ENCODE measurements around the gene SEPTIN11. TPM values are rescaled to one million over a fixed set of nuclear protein-coding genes. Genes with fewer than 3 reads are reported as not detected.

The SEPTIN11 gene
- total and polyA plus RNA-seq, 3 donors from 2014 or later: 15.5 to 22.8 (median 21.2) TPM

DNA sequence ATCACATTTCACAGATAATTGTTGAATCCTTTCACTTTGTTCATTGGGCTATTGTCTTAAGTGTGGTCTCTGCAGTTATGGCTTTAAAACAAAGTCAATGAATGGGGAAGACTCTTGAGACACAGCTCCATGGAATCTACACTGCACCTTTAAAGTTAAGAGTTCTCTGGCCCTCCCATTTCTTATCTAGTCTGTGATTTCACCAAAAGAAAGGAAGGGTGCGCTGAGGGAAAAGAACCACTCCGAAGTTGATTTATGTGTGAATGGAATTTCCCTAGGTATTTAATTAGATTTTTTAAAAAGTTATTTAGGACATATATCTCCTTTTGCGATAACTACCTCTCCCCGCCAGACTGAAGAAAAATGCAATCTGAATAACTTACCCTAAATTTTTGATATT lies 2.5 kb downstream of the SEPTIN11 start:
- H3K4me1 ChIP-seq: peaks cover 4% of the 10 kb centered on the region
- no peak overlapping the region for H3K27ac ChIP-seq

DNA sequence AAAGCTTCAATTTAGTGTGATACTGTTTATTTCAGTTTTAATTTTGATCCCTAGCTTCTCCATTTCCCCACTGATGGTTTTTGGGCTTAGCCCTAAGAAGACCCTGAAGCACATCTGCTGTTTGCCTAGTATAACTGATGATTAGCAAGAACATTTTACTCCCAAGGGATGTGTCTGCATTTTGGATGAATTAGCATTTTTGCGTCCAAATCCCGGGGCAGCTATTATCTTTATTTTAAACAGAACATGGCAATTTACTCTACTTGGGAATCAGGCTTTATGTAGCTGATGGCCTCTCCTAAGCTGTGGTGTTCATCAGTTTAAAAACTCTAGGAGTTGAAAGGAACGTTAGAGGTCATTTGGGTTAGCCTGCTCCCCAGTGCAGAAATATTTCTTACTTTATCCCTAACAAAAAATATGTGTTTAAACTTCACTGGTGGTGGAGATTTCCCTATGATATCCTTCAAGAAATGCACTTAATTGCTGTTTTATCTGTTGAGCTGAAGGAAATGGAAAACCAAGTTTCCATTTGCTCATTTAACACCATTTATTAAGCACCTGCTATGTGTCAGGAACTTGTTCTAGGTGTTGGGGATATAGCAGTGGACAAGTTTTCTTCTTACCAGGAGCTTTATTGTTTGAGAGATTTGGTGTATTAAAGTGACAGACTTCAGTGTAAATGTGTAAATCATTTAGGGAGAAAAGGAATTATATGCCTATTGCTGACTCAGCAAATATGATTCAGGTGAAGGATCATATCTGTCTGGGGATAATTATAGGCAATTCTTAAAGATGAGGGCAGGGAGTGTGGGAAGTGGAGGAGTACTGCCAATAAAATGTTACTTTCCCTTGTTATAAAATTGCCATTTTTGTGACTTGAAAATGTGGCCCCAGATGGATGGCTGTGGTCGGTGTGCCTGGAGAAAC lies 3.4 kb downstream of the SEPTIN11 start:
- Histone ChIP-seq H3K4me1 (peaks cover 4% of the 10 kb centered on the region), H3K36me3 (ENCODE audit: low read depth, missing control alignments) (no peaks in the 10 kb centered on the region), H3K9me3 (no peaks in the 10 kb centered on the region), H3K27ac (no peak overlapping the region), H3K4me3 (no peak overlapping the region), H3K27me3 (no peaks in the 10 kb centered on the region)
- intact Hi-C loops (cut with DNase I; ENCODE audit: low total_unique reads): no loop called here
- 41 to 49% methylated on average over 4 of the region's 4 CpGs for WGBS, 2 donors
- TF ChIP-seq, protein P1, sequence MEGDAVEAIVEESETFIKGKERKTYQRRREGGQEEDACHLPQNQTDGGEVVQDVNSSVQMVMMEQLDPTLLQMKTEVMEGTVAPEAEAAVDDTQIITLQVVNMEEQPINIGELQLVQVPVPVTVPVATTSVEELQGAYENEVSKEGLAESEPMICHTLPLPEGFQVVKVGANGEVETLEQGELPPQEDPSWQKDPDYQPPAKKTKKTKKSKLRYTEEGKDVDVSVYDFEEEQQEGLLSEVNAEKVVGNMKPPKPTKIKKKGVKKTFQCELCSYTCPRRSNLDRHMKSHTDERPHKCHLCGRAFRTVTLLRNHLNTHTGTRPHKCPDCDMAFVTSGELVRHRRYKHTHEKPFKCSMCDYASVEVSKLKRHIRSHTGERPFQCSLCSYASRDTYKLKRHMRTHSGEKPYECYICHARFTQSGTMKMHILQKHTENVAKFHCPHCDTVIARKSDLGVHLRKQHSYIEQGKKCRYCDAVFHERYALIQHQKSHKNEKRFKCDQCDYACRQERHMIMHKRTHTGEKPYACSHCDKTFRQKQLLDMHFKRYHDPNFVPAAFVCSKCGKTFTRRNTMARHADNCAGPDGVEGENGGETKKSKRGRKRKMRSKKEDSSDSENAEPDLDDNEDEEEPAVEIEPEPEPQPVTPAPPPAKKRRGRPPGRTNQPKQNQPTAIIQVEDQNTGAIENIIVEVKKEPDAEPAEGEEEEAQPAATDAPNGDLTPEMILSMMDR (IDR thresholded peaks at IDR 0.05): no peak
- TF ChIP-seq POLR2A (IDR thresholded peaks at IDR 0.05): no peak
- no peak for DNase-seq

More for the DNA sequence above, 2.5 kb downstream of the SEPTIN11 start:
- Histone ChIP-seq H3K36me3 (ENCODE audit: low read depth, missing control alignments) (no peaks in the 10 kb centered on the region), H3K27me3 (no peaks in the 10 kb centered on the region), H3K4me3 (no peak overlapping the region), H3K9me3 (no peaks in the 10 kb centered on the region)
- TF ChIP-seq, protein P1 (IDR thresholded peaks at IDR 0.05): no peak
- no peak for TF ChIP-seq POLR2A (IDR thresholded peaks at IDR 0.05)
- WGBS, 2 donors: 70 to 77% methylated on average over 4 of the region's 4 CpGs
- DNase-seq: no peak
- intact Hi-C loops (cut with DNase I; ENCODE audit: low total_unique reads): no loop called here

DNA sequence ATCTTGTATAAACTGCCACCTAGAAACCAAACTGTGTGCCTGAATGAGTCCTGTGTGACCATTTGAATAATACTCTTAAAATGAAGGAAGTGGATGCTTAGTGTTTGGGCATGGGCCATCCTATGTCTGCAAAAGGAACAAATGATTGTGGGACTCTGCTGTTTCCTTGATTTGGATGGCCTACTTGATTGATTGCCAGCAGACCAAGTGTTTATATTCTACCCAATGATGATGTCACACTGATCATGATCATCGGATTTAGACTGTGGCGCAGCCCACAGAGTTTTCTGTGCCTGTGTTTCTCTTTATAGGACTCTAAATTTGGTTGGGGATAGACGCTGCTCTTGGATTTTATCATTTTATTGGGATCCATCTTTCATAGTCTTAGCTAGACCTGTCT lies 4.4 kb downstream of the SEPTIN11 start:
- Histone ChIP-seq H3K27ac (no peak overlapping the region), H3K4me1 (no peaks in the 10 kb centered on the region), H3K36me3 (ENCODE audit: low read depth, missing control alignments) (no peaks in the 10 kb centered on the region), H3K4me3 (no peak overlapping the region), H3K9me3 (no peaks in the 10 kb centered on the region), H3K27me3 (no peaks in the 10 kb centered on the region)
- intact Hi-C loops (cut with DNase I; ENCODE audit: low total_unique reads): no loop called here
- TF ChIP-seq, protein P1 (IDR thresholded peaks at IDR 0.05): no peak
- no peak for TF ChIP-seq POLR2A (IDR thresholded peaks at IDR 0.05)
- DNase-seq: no peak
- WGBS, 2 donors: 90 to 93% methylated on average over 3 of the region's 3 CpGs

DNA sequence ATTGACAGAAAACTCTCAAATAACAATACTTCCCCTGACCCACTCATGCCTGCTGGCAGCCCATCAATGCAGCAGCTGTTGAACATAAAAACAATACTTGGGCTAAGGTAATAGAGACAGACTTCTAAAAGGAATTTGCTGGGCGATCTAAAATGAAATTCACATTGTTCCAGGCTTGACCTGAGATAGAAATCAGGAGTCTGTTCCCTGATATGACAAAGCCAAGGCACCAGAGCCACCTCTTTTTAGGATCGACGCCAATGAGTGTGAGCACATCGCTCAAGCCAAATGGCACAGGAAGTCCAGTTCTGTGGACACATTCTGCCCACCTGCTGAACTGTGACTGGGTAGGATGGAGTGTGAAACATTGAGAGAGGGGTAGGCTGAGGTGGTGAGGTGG lies 4.9 kb downstream of the SEPTIN11 start:
- no peak for TF ChIP-seq POLR2A (IDR thresholded peaks at IDR 0.05)
- TF ChIP-seq, protein P1 (IDR thresholded peaks at IDR 0.05): no peak
- intact Hi-C loops (cut with DNase I; ENCODE audit: low total_unique reads): no loop called here
- H3K4me3 ChIP-seq: no peak overlapping the region

More for the DNA sequence above, 4.9 kb downstream of the SEPTIN11 start:
- no peaks in the 10 kb centered on the region for H3K9me3 ChIP-seq
- no peak for DNase-seq
- H3K27me3 ChIP-seq: no peaks in the 10 kb centered on the region
- 79 to 88% methylated on average over 4 of the region's 4 CpGs for WGBS, 2 donors
- no peaks in the 10 kb centered on the region for H3K4me1 ChIP-seq
- H3K36me3 ChIP-seq (ENCODE audit: low read depth, missing control alignments): no peaks in the 10 kb centered on the region
- no peak overlapping the region for H3K27ac ChIP-seq

All from testis (tissue), 3 donors.